C4-2B (cell line): ENCODE data around the gene CERCAM.

Experiments
- CTCF ChIP-seq: fragments of 450-650 bp; conservative IDR thresholded peaks from 2 replicates; pipeline ENCODE4 v1.5.1; 2017; ENCODE audit warnings: mild to moderate bottlenecking
- ZFX ChIP-seq: fragments of 450-650 bp; IDR thresholded peaks from 2 replicates; pipeline ENCODE4 v1.6.1; 2017

- no peak for TF ChIP-seq CTCF
- no peak for TF ChIP-seq ZFX
These were observed 35.7 kb upstream of the CERCAM start for GRCh38 chr9:128384801-128385495.
